Measurements from ENCODE around the gene OR8D4.
"Not testable (repeated sequence)": the region's sequence is repeated elsewhere in the genome, so short reads cannot be mapped to it uniquely, and the experiment has no call there.

GRCh38 chr11:123867795-123868194 lies 34.2 kb upstream of the OR8D4 start:
- not testable (repeated sequence) for TF ChIP-seq EZH2phosphoT487 (conservative IDR thresholded peaks at IDR 0.05; ENCODE audit: low read length); CTCF (IDR thresholded peaks at IDR 0.05; ENCODE audit: insufficient read depth, low read length, poor library complexity, severe bottlenecking)

Measured in SU-DHL-6 (cell line).